ENCODE measurements around the gene MOV10L1.
"Not testable (repeated sequence)": the region's sequence is repeated elsewhere in the genome, so short reads cannot be mapped to it uniquely, and the experiment has no call there.

MOV10L1 gene

DNA sequence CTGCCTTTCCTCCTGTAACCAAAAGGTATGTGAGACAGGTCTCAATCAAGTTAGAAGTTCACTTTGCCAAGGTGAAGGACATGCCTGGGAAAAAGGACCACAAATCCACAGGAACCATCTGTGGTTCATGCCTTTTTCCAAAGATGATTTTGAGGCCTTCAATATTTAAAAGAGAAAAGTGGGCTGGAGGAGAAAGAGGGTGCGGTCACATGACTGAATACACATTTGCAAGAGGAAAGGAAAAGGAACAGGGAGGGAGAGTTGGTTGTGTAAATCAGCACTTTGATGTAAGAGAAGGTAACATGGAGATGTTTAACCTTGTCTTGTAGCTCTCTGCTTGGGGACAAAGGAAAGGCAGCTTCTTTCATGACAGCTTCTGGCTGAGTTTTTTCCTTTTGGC lies 21.2 kb downstream of the MOV10L1 start:
- DNase-seq, result no peak

DNA sequence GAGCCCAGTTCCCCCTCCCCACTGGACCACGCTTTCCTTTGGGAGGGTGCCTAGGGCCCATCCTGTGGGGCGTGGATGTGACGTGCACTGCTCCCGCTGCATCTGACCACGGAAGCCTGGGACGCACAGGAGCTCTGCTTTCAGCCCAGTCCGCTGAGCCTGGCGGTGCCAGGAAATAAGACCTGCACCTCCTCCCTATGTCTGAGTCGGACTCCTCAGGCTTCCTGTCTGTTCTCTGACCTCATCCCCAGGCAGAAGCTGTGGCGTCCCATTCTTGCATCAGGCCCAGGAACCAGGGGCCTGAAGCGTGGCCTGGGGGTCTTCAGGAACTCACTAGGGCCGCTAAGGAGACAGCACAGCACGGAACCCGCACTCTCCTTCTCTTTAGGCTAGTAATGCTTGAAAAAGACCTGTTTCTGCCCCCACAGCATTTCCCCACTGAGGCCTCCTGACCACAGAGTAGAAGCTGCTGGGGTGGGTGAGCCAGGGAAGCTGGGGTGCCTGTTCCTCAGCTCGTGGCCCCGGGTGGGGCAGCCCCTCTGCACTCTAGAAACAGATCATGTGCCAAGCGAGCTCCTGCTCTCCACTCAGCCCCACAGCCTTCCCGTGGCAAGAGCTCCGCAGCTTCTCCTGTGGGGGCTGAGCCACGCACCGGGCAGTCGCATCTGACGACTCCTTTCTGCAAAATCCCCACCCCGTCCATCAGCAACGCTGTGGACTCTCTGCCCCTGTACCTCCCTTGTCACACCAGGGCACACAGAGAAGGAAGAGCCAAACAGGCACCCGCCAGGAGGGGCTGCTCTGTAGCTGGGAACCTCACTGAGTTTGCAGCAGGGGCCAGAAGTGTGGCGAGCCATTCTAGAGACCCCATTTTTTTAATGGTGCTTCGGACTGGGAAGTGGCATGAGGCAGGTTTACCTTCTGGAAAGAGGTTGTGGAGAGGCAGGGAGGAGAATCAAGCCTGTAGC lies 22.6 kb downstream of the MOV10L1 start:
- no peak for DNase-seq

DNA sequence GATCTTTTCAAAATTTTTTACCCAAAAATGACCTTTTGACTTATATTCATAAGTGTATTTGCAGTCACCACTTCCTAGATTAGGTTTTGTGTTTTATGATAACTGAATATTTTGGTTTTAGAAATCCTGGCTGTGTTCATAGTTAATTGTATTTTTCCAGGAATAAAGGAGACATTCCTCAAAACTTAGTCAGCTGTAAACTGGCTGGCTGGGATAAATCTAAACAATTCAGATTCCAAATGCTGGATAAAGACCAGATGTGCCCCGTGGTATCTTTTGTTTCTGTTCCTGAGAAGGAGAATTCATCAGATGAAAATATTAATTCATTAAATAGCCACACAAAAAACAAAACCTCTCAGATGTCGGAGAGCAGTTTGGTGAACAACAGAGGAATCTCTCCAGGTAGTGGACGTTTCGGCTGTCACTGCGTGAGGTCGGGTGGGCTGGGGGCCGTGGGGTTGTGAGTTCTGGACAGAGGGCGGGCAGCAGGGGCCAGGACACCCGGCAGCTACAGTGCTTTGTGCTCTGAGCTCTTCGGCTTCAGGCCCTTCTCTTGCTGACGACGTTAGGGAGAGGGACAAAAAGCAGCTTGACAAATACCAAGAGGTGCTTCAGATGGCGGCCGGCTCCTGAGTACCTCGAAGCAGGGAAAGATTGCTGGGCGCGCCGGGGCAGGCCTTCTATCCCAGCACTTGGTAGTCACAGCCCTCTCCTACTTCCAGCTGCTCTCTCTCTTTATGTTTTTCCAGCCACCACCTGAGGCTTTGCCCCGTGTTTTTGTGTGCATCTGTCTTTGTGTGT lies 24.6 kb downstream of the MOV10L1 start:
- DNase-seq, result no peak

DNA sequence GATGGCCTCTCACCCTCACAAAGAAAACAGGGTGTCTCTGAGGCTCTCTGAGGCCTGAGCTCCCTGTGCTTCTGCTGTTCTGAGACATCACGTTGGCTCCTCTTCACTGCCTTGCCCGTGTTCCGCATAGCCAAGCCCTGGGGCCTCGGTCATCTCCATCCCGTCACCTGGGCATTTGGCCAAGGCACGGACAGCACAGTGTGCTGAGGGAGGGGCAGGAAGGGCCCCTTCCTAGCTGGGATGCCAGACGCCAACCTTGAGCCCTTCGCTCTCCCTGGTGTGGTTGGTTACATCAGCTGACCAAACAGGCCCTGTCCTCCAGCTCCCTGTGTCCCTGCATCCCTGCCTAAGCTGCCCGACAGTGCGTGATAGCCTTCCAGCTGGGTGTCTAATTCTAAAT lies 25.9 kb downstream of the MOV10L1 start:
- no peak for DNase-seq

DNA sequence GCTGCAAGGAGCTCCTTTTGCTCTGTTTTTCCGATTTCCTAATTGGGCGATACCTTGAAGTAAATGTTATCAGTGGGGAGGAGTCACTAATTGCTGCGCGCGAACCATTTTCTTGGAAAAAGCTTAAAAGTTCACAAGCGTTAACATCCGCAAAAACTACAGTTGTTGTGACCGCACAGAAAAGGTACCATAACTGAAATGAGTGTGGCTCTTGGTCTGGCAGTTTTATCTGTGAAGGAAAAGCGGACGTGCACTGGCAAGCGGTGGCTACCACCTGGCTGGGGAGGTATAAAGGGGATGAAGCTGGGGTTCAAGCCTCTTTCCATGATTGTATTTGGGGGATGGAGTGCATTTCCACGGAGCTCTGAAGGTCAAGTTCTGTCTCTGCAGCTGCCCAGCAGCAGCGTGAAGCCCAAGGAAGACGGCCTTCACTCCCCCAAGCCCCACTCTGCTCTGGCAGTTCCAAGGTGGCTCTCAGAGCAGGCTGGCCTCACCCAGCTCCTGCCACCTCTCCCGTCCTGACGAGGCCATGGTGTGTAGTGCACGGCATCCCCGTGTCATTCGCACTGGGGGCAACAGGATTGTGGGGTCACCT lies 27.5 kb downstream of the MOV10L1 start:
- no peak for DNase-seq

DNA sequence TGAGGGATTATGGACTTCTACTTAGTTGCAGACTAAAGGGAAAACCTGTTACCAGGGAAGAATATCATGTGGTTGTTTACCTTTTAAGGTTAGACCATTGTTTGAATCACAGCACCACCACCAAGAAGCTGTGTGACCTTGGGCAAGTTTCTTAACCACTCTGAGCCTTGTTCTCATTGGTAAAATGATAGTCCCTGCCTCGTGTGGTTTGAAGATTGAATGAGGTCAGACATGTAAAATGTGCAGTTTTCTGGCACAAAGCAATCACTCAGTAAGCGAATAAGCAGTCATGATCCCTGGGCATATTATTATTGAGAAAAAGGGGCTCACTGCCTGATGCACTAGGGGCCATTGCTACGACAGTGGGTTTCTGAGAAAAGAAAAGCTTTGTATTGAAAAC lies 28.3 kb downstream of the MOV10L1 start:
- no peak for DNase-seq

DNA sequence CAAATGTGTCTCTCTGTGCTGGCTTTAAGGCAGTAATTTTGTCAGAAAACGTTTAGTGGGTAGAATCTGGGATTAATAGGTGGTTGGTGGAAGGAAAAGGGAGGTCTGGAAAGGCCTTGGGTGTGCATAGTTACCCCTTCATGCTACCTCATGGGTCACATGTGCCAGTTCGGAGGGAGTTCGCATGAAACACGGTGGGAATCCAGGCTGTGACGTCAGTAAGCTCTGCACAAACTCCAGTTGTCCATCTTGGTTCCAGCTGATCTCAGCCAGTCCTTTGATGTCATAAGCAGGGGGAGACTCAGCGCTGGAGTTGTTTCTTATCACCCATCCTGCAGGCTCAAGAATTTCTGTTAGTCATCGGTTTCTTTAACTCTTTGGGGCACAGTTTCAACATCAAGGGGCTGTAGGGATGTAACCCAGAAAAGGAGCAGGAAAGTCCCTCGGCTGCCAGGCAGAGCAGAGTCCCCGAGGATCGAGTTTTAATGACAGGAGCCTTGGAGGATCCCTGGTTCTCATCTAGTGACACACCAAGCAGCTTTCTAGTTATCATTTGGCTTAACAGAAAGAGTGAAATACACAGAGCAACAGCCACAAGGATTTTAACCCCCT lies 28.9 kb downstream of the MOV10L1 start:
- DNase-seq, result peak; percentile 96

DNA sequence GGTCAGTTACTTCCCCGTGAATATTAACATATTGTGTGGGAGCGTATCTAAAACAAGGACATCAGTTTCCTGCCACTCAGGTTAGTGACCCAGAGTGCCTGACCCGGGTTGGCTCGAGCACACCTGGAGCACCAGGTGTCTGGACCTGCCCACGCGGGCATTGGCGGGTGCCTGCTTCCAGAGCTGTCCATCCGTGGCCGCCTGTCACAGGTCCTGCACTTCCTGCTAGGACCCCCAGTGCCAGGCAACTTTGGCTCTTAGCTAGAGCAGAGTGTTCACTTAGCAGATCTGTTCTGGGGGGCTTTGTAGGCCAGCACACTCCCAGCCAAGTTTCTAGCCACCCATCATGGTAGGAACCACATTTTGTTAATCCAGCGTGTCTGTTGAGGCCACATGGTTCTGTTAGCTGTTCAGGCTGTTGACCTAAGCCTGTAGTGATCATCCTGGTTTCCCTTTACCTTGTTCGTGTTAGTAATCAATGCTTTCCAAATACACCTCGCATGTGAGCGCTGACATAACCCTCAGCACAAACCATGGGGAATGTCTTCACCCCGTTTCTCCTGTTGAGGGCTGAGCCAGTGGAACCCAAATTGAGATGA lies 29.5 kb downstream of the MOV10L1 start:
- no peak for DNase-seq

DNA sequence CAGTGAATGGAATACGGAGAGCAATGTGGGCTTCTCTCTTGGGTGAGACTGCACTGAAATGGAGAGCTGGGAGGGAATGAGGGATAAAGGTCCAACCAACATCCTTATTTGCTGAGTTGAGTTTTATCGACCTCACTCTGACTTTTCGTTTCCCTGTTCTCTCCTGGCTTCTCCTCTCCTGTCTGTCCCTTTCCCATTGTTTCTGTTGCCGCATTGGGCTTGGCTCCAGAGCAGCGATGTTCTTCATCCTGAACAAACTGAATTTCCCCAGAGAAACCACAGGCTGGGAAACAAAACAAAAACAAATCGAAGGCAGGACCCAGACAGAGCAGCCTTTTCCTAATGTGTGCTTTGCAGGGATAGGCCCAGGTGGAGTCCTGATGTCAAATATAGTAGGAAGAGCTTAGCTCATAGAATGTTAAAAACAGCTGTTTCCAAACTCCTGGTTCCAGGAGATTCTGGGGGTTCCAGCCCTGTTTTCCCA lies 30.0 kb downstream of the MOV10L1 start:
- no peak for DNase-seq

DNA sequence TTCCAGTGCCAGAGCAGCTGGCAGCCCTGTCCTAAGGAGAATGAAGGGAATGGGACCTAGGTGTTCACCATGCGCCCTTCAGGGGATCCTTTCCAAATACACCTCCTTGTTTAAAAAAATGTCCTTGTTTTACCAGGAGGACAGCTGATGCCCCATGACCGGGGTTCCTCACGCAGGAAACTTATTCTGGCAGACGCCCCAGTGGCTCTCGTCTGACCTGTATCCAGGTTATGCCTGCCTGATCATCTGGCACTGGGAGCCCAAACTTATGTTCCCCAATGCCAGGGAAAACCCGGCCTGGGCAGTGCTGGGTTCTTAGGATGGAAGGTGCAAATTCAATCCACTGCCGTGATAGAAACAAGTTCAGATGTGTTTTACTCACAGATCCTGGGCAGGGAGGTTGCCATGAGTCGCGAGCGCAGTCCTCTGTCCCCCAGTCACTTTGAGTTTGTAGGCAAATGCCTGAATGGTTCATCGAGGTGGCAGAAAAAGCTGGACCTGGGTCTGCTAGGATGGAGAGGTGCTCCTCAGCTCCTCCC lies 31.5 kb downstream of the MOV10L1 start:
- DNase-seq, result no peak

DNA sequence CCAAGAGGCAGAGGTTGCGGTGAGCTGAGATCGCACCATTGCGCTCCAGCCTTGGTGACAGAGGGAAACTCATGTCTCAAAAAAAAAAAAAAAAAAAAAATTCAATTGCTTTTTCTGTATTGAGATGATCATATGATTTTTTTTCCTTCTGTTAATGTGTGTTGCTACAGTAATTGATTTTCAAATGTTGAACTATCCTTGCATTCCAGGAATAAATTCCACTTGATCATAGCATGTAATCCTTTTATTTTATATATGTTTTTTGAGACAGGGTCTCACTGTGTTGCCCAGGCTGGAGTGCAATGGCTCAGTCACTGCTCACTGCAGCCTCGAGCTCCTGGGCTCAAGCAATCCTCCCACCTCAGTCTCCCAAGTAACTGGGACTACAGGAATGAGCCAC lies 33.3 kb downstream of the MOV10L1 start:
- DNase-seq, result no peak

DNA sequence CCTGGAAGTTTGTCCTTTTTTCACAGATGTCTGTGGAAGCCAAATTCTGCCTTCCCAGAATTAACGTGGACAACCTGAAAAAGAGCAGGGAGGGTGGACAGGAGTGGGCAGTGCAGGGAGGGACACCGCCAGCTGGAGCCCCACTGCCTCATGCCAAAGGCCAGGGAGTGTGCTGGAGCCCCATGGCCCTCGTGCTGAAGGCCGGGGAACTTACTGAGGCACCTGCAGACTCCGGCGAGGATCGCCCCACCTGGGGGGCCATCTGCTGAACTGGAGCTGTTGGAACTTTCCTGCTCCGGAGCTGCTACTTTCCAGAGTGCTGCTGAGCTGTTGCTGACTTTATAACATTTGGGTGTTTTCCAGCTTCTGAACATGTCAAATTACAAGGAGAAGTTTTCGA lies 35.2 kb downstream of the MOV10L1 start:
- DNase-seq, result no peak

DNA sequence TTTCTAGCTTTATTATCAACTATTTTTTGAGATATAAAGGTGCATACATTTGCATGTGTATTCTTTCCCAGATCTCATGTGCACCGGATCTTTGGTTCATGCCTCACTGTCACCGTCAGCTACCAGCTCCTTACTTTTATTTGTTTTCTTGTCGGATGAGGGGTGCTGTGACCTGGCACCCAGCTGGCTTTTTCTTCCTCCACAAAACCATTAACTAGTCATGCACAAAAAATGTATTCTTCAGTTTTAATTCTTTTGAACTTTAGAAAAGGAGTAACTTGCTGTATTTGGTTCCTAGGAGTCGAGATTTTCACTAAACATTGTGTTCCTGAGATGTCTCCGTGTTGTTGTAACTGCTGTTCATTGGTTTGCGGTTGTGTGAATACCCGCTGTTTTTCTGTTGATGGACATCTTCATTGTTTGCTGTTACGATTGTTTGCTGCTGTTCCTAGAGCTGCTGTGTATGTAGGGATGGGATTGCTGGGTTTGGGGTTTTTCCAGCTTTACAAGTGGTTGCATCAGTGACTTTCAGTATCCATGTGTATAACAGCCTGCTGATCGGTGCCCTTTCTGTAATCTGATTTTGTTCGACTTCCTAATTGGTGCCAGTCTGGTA lies 39.4 kb downstream of the MOV10L1 start:
- no peak for DNase-seq

DNA sequence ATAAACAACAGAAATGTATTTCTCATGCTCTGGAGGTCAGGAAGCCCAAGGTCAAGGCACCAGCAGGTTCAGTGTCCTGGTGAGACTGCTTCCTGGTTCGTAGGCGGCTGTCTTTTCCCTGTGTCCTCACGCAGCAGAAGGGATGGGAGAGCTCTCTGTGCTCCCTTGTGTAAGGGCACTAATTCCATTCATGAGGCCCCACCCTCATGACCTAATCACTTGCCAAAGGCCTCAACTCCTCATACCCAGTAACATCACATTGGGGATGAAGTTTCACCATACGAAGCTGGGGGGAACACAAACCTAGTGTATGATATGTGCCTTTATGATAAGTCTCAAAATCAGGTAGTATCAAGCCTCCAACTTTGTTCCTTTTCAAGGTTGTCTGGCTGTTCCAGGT lies 42.1 kb downstream of the MOV10L1 start:
- DNase-seq, result no peak

DNA sequence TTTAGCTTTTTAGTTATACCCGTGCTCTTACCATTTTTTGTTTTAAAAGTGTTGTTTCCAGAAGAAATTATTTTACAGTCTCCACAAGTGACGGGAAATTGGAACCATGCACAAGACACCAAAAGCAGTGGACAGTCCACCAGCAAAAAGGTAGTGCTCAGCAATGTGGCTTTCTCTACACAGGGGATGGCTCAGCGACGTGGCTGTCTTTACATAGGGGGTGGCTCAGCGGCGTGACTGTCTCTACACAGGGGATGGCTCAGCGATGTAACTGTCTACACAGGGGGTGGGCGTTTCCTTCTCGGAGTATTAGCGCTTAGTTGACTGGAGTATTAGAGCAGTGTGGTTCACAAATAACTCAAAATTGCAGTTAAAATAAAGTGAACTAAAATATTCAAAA lies 44.7 kb downstream of the MOV10L1 start:
- DNase-seq, result no peak

DNA sequence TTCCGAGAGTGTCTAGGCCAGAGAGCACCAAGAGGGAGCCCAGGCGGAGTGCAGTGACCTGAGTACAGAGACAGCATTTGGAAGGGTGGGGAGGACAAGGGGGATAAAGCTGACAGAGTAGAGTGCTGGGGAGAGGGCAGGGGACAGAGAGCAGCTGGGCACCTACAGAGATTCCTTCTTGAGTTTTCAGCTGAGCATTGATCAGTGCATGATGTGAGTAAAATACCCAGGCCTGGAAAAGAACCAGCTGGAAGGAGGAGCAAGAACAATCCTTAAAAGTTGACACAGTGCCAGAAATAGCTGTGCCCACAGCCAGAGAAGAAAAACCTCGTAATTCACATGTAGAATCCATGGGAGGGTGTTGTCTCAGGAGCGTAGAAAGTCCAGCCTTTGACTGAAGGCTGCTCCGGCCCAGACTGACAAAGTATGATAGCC lies 46.8 kb downstream of the MOV10L1 start:
- no peak for DNase-seq

DNA sequence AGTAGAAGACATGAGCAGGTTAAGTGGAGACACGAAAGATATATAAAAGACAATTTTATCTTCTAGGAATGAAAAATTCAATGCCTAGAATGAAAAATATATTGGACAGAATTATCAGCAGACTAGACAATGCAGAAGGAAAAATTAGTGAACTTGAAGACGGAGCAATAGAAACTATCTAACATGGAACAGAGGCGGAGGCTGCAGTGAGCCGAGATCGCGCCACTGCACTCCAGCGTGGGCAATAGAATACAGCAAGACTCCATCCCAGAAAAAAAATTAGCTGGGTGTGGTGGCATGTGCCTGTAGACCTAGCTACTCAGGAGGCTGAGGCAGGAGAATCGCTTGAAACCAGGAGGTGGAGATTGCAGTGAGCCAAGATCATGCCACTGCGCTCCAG lies 47.5 kb downstream of the MOV10L1 start:
- DNase-seq, result not testable (repeated sequence)

DNA sequence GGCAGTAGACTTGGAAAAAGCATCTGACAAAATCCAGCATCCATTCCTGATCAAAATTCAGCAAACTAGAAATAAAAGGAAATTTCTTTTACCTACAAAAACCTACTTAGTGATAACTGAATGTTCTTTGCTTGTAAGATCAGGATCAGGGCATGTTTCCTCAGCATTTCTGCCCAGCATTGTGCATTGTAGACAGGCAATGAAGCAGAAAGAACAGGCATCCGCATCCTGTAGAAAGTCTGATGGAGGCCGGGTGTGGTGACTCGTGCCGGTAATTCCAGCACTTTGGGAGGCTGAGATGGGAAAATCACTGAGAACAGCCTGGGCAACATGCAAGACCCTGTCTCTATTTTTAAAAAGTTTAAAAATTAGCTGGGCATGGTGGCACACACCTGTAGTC lies 48.2 kb downstream of the MOV10L1 start:
- DNase-seq, result no peak

DNA sequence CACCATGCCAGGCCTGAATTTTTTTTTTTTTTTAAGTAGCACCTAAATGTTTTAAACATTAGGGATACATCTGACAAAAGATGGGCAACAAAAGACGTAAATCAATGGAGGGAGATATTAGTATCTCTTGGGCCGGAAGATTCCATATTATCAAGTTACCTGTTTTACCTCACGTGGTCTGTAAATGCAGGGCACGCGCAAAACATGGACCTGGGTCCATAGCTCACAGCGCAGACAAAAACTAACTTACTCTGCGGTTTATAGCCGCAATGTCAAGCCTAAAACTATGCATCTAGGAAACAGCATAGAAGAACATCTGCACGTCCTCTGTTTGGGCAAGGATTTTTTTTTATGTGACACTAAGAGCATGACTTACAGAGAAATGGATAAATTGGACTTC lies 49.2 kb downstream of the MOV10L1 start:
- no peak for DNase-seq

DNA sequence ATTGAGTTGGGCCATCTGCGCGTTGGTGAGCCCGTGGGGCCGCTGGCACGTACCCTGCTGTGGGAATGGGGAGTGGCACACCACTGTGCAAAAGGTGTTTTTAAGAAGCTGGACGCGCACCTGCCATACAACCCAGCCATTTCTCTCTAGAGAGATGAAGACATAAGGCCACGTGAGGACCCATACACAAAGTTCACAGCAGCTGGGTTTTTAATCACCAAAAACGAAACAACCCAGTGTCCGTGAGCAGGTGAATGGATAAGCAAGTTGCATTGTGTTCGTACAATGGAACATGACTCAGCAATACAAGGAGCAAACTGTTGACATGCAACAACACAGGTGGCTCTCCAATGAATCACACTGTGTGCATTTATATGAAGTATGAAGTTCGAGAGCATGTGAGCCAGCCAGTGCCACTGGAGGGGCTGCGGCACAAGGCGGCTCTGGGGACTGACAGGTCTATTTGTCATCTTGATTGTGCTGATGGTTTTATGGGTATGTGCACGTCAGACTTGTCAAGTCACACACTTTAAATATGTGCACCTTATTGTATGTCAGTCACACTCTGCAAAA lies 50.1 kb downstream of the MOV10L1 start:
- no peak for DNase-seq

DNA sequence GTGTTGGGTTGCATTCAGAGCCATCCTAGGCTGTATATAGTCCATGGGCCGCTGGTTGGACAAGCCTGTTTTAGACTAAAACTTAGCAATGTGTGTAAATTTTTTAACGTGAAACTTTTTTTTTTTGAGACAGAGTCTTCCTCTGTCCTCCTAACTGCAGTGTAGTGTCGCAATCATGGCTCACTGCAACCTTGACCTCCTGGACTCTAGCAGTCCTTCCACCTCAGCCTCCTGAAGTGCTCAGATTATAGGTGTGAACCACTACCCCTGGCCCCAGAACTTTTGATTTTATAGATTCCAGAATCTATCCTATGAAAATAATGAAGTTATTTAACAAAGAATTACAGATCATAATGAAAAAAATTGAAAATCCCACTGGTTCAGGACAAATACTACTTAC lies 50.8 kb downstream of the MOV10L1 start:
- no peak for DNase-seq

Measured in hematopoietic multipotent progenitor cell treated with erythropoietin and hydrocortisone succinate and interleukin-3 and kit ligand, for 8 days (in vitro differentiated cells).